Adrenal gland (tissue), 5 donors: ENCODE measurements around the gene GPR31.

Source experiments
- POLR2A ChIP-seq, 2 donors: fragments of 450-650 bp; IDR thresholded peaks; one replicate each; pipeline ENCODE4 v1.6.1; 2017; ENCODE audit warnings: antibody characterized with exemption in 2 of 2, mild to moderate bottlenecking in 2 of 2, moderate library complexity in 1 of 2
- TF ChIP-seq, protein P1 (sequence below), 6 experiments: fragments of 450-650 bp in 4 of 6; fragments of 200-600 bp in 2 of 6; sonication (generic) in 1 of 6; IDR thresholded peaks; 1 replicate in 5 of 6; 2 replicates in 1 of 6; pipeline versions ENCODE4 v1.5.1 to v1.8.0; 2016 to 2021; ENCODE audit warnings: antibody characterized with exemption in 6 of 6, mild to moderate bottlenecking in 2 of 6, moderate library complexity in 1 of 6
- donor health status: DM: no; HTN: no; CAD: no.

DNA sequence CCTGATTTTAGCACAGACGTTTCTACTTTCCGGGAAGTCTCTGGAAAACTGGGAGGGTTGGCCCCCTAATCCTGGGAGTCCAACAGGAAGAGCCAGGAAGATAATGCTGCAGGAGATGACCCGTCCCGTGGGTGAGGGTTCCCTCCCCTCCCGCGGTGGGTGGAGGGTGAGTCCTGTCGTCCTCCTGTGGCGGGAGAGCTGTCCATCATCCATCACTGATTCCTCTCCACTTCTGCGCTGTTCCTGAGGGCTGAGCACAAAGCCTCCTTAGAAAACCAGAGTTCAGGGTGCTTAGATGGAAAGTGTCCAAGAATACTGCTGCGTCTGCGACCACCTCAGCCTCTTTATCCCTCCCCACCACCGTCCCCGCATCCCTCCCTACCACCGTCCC lies 40.9 kb downstream of the GPR31 start:
- no peak for TF ChIP-seq POLR2A (IDR thresholded peaks at IDR 0.05)
- TF ChIP-seq, protein P1, sequence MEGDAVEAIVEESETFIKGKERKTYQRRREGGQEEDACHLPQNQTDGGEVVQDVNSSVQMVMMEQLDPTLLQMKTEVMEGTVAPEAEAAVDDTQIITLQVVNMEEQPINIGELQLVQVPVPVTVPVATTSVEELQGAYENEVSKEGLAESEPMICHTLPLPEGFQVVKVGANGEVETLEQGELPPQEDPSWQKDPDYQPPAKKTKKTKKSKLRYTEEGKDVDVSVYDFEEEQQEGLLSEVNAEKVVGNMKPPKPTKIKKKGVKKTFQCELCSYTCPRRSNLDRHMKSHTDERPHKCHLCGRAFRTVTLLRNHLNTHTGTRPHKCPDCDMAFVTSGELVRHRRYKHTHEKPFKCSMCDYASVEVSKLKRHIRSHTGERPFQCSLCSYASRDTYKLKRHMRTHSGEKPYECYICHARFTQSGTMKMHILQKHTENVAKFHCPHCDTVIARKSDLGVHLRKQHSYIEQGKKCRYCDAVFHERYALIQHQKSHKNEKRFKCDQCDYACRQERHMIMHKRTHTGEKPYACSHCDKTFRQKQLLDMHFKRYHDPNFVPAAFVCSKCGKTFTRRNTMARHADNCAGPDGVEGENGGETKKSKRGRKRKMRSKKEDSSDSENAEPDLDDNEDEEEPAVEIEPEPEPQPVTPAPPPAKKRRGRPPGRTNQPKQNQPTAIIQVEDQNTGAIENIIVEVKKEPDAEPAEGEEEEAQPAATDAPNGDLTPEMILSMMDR (IDR thresholded peaks at IDR 0.05), result no peak
